Osteoblast (primary cell): ENCODE data around the gene RBM39. TPM values are rescaled to one million over a fixed set of nuclear protein-coding genes. Genes with fewer than 3 reads are reported as not detected.

ENCODE experiments used
- DNase-seq: peaks from one replicate; pipeline ENCODE4 v3.0.0; 2011; ENCODE audit warnings: low spot score, mixed read lengths; ENCODE audit not compliant: insufficient read length; ENCODE audit errors: missing footprints
- H2AFZ ChIP-seq: 2 replicates; pipeline ENCODE4 v1.6.0; 2011; ENCODE audit warnings: mild to moderate bottlenecking, low read length
- H3K27ac ChIP-seq: 2 replicates; pipeline ENCODE4 v1.5.1; 2011; ENCODE audit warnings: mild to moderate bottlenecking, low read depth, low read length, moderate library complexity
- H3K27me3 ChIP-seq: 2 replicates; pipeline ENCODE4 v1.6.0; 2012; ENCODE audit warnings: mild to moderate bottlenecking, control low read depth, inconsistent platforms, low read length, moderate library complexity; ENCODE audit not compliant: insufficient read depth
- H3K36me3 ChIP-seq: 2 replicates; pipeline ENCODE4 v1.5.1; 2011; ENCODE audit warnings: mild to moderate bottlenecking, low read length, control low read depth, moderate library complexity; ENCODE audit not compliant: insufficient read depth
- H3K4me1 ChIP-seq: 2 replicates; pipeline ENCODE4 v1.5.1; 2011; ENCODE audit warnings: mild to moderate bottlenecking, low read length, control low read depth, moderate library complexity; ENCODE audit not compliant: insufficient read depth
- H3K4me2 ChIP-seq: 2 replicates; pipeline ENCODE4 v1.6.0; 2011; ENCODE audit warnings: mild to moderate bottlenecking, low read length; ENCODE audit not compliant: insufficient read depth
- H3K4me3 ChIP-seq: fragments of 200-600 bp; sonication (generic); 3 replicates; pipeline ENCODE4 v1.5.1; 2012; ENCODE audit warnings: mild to moderate bottlenecking, low read length, inconsistent platforms; ENCODE audit not compliant: insufficient read depth
- H3K79me2 ChIP-seq: 2 replicates; pipeline ENCODE4 v1.6.0; 2012; ENCODE audit warnings: mild to moderate bottlenecking, low read length, control low read depth, inconsistent platforms; ENCODE audit not compliant: insufficient read depth
- H3K9me3 ChIP-seq: 2 replicates; pipeline ENCODE4 v1.5.1; 2011; ENCODE audit warnings: low read depth, low read length, control low read depth
- H4K20me1 ChIP-seq: 2 replicates; pipeline ENCODE4 v1.6.0; 2012; ENCODE audit warnings: mild to moderate bottlenecking, low read length, control low read depth; ENCODE audit not compliant: insufficient read depth
- CTCF ChIP-seq: IDR thresholded peaks from 2 replicates; pipeline ENCODE4 v1.5.1; 2011; ENCODE audit warnings: mild to moderate bottlenecking, low read depth, low read length, moderate library complexity; ENCODE audit errors: extremely low read depth
- total RNA-seq: library from RNA; depleted of rRNA; stranded (reverse); fragments of >200 nt; gene quantifications from 2 replicates; pipeline ENCODE4 v1.2.3, GENCODE V29; 2012

Gene RBM39
- total RNA-seq, 1 donor, result 300 TPM

DNA sequence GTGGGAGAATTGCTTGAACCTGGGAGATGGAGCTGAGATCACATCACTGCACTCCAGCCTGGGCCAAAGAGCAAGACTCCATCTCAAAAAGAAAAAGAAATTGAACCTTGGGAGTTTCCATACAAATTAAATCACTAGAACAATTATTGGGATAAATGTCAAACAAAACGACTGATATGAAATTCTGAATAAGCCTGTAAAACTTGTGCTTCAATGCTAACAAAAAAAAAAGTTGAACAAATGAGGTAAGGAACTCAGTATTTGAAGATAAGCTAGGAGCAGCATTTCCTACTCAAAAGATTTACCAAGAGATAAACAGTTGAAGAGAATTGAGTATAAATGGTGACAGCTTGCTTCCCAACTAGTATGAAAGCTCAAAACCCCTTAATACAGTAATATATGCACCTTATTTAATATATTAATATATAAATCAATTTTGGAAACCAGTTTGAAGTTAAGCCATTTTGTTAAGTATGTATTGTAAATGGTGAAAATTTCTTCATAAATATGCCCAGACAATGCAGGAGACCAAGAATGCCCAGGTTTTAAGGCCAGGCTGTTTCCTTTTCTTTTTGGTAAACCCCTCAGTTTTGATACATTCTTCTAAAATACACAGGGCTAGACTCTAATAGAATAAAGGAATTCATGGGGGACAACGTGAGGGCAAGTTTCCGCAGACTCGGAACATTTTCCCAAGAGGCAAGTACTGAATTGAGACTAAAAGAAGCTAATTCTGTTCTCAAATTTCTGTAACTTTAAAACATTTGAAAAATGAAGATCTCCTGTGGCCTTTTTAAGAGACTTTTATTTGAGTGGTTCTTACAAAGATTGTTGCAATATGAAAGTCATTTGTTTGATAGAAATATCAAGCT, 39.0 kb downstream of the RBM39 start:
- H3K4me3 ChIP-seq, result no peak overlapping the region
- peak overlapping the region; percentile 60 for H3K27ac ChIP-seq
- H4K20me1 ChIP-seq, result peaks cover 31% of the 10 kb centered on the region
- H3K4me2 ChIP-seq, result no peak overlapping the region
- no peaks in the 10 kb centered on the region for H3K9me3 ChIP-seq
- peaks cover 44% of the 10 kb centered on the region for H3K79me2 ChIP-seq
- H3K27me3 ChIP-seq, result no peaks in the 10 kb centered on the region
- no peak overlapping the region for H2AFZ ChIP-seq
- TF ChIP-seq CTCF, result no peak
- H3K4me1 ChIP-seq, result peaks cover 24% of the 10 kb centered on the region
- peaks cover 65% of the 10 kb centered on the region for H3K36me3 ChIP-seq
- peak; percentile 21 for DNase-seq

DNA sequence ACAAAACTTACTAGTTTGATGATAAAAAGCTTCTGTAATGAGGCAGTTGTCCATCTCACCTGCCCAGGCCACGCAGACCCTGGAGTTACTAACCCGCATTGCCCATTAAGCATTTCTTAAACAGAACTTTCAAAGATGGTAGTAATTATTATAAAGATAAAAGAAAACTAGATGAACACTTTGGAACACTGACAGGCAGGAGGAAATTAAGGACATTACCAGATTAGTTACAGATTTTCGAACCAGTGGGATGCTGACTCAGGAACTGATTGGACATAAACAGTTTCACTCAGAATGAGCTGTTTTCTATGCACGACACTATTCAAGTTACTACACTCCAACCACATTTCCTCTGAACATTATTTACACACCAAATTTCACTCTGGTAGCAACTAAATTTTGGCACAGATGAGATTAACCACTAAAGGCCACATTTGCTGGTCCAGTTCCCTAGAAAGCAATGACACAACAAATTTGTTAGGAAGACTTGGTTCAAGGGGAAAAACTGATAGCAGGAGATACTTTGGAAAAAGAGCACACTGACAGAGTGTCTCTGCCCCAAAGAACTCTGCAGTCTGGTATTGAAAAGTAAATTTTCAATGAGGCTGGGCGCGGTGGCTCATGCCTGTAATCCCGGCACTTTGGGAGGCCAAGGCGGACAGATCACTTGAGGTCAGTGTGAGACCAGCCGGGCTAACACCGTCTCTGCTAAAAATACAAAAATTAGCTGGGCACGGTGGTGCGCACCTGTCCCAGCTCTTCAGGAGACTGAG, 39.8 kb downstream of the RBM39 start:
- Histone ChIP-seq H3K36me3 (peaks cover 57% of the 10 kb centered on the region), H3K4me3 (no peak overlapping the region), H3K79me2 (peaks cover 47% of the 10 kb centered on the region), H3K27ac (peak overlapping the region; percentile 60), H3K4me1 (peaks cover 30% of the 10 kb centered on the region), H2AFZ (no peak overlapping the region), H3K9me3 (no peaks in the 10 kb centered on the region), H3K4me2 (no peak overlapping the region), H4K20me1 (peaks cover 25% of the 10 kb centered on the region), H3K27me3 (no peaks in the 10 kb centered on the region)
- TF ChIP-seq CTCF, result no peak
- peak; percentile 48 for DNase-seq

GRCh38 chr20:35700625-35701148, 41.4 kb downstream of the RBM39 start:
- H3K27ac ChIP-seq, result peak overlapping the region; percentile 92
- H3K79me2 ChIP-seq, result peaks cover 41% of the 10 kb centered on the region
- H2AFZ ChIP-seq, result no peak overlapping the region
- H4K20me1 ChIP-seq, result peaks cover 20% of the 10 kb centered on the region
- peaks cover 42% of the 10 kb centered on the region for H3K36me3 ChIP-seq
- H3K27me3 ChIP-seq, result no peaks in the 10 kb centered on the region
- peaks cover 30% of the 10 kb centered on the region for H3K4me1 ChIP-seq
- no peak for TF ChIP-seq CTCF
- H3K9me3 ChIP-seq, result no peaks in the 10 kb centered on the region
- peak; percentile 31 for DNase-seq
- peak overlapping the region; percentile 99 for H3K4me2 ChIP-seq
- peak overlapping the region; percentile 95 for H3K4me3 ChIP-seq
